D721Med (cell line): Measurements from ENCODE around the gene DNAJC17.

ENCODE experiments used
- DNase-seq: peaks from one replicate; pipeline ENCODE4 v3.0.0; 2011; ENCODE audit warnings: low spot score; ENCODE audit not compliant: insufficient read length
- FAIRE-seq: peaks from 2 replicates; lab custom pipeline; 2011; peaks lifted over from hg19 to GRCh38; lab: Jason Lieb, UNC
- TF ChIP-seq, protein P1 (sequence below): IDR thresholded peaks from 2 replicates; pipeline ENCODE4 v1.5.1; 2012; ENCODE audit warnings: mild to moderate bottlenecking, control low read depth; ENCODE audit not compliant: insufficient read depth; ENCODE audit errors: missing control alignments

DNAJC17 gene

DNA sequence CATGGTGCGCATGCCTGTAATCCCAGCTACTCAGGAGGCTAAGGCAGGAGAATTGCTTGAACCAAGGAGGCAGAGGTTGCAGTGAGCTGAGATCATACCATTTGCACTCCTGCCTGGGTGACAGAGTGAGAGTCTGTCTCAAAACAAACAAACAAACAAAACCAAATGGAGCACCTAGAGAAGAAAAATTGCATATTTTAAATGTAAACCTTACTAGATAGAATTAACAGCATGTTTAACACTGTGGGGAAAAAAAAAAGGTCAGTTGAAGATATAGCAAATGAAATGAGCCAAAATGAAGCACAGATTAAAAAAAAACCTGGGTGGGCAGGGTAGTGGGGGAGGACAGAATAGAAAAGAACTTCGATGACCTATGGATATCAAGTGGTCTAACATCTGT lies 13.9 kb upstream of the DNAJC17 start:
- no peak for DNase-seq
- TF ChIP-seq, protein P1, sequence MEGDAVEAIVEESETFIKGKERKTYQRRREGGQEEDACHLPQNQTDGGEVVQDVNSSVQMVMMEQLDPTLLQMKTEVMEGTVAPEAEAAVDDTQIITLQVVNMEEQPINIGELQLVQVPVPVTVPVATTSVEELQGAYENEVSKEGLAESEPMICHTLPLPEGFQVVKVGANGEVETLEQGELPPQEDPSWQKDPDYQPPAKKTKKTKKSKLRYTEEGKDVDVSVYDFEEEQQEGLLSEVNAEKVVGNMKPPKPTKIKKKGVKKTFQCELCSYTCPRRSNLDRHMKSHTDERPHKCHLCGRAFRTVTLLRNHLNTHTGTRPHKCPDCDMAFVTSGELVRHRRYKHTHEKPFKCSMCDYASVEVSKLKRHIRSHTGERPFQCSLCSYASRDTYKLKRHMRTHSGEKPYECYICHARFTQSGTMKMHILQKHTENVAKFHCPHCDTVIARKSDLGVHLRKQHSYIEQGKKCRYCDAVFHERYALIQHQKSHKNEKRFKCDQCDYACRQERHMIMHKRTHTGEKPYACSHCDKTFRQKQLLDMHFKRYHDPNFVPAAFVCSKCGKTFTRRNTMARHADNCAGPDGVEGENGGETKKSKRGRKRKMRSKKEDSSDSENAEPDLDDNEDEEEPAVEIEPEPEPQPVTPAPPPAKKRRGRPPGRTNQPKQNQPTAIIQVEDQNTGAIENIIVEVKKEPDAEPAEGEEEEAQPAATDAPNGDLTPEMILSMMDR, result no peak
- FAIRE-seq, result no peak

DNA sequence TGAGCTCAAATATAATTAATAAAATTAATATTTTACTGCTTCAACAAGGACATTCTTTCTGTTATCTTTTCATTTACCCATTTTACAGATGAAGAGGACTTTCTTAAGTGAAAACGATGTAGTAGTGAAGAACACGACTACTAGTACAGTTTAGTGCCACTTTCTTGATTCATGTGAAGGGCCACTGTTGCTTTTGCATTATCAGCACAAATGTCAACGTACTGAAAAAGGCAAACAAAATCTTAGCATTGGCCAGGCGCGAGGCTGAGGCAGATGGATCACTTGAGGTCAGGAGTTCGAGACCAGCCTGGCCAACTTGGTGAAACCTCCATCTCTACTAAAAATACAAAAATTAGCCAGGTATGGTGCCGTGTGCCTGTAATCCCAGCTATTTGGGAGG lies 11.8 kb upstream of the DNAJC17 start:
- FAIRE-seq (no peak), DNase-seq (no peak)

DNA sequence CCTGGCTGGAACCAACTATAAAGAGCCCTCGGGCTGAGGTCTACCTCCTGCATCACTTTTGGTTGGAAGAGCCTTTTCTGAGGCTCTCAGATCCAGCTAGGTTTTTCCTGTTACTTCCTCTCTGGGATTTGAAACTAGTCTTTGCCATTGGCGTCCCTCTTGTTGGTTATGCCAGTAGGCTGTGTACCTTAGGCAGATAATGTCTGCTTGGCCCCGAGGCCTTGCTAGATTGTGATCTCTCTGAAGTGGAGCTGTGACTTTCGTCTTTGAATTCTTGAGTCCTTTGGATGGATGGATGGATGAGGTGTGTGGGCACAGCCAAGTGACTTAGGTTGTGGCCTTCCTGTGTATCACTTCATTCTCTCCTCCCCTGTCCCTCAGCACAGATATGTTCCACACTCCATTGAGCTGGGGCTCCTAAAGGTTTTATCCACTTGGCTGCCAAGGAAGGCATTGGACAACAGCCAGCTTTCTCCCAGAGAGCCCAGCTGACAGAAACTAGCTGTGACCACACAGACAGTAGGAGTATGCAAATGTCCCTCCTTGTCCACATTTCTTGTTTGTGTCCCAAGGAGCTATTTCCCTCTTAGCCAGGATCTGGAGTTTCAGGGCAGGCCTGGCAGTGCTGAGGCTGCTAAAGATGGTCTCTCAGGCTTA lies 7.9 kb upstream of the DNAJC17 start:
- TF ChIP-seq, protein P1, result no peak
- DNase-seq (no peak), FAIRE-seq (no peak)

More for the DNA sequence above, 11.8 kb upstream of the DNAJC17 start:
- TF ChIP-seq, protein P1, result no peak

DNA sequence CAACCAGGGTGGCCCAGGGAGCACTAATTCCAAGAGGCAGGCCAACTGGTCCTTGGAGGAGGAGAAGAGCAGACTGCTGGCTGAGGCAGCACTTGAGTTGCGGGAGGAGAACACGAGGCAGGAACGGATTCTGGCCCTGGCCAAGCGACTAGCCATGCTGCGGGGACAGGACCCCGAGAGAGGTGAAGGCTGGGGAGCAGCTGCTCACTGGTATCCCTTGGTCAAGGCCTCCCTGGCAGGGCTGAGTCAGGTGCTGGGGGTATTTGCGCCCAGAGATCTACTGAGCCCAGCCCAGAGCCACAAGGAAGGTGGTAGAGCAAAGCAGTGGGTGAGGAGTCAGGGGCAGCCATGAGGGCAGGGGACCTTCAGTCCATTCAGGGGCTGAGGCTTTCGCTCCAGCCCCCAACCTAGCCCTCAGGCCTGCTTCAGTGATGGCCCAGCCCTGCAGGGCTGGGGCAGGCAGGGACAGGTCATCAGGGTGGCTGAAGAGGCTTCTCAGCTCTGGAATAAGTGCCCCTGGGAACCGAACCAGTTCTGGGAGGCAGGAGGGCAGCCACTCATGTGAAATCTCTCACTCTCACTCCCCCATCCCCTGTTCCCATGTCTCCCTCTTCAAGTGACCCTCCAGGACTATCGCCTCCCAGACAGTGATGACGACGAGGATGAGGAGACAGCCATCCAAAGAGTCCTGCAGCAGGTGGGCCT lies 5.6 kb upstream of the DNAJC17 start:
- TF ChIP-seq, protein P1, result no peak
- DNase-seq (no peak), FAIRE-seq (no peak)

DNA sequence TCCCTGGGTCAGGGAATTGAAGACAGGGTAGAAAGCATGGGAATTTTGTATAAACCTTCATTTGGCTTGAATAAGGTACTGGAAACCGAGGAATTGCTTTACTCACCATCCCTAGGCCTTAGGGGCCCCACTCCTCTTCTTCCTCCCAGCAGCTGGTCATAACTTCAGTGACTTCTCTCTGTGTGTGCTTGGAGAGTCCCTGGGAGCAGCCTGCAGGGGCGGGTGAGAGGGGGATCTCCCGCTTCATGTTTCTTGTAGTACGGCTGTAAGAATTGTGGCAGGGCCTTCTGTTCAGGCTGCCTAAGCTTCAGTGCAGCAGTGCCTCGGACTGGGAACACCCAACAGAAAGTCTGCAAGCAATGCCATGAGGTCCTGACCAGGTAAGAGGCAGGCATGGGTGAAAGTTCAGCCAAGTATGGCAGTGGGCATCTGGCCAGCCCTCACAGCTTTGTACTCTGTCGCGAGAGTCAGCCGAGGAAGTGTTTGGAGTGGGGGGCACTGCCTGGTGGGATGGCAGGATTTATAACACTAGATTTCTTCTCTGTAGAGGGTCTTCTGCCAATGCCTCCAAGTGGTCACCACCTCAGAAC lies 1.7 kb upstream of the DNAJC17 start:
- DNase-seq (no peak), FAIRE-seq (no peak)
- TF ChIP-seq, protein P1, result no peak

DNA sequence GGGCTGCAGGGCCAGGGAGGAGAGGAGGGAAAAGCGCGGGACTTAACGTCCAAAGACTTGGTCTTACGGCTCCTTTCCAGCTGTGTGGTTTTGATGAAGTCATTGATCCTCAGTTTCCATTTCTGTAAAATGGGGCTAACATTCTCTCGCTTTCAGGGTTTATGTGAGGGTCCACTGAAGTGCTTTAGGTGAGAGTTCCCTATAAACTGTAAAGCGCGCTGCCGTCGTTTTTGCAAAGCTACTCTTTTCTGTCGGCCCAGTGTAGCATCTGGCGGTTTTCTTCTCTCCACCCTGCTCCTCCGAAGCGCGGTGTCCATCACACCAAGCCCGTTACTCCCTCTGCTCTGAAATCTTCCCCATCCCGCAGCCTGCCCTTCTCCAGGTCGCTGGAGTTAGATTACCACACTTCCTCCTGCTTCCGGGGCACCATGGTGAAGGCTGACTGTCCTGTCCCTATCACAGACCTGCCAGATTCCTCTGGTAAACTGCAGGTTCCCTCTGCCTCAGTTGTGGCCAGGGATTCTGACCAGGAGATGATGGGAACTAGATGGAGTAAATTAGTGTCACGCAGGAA lies 702 bp upstream of the DNAJC17 start:
- no peak for FAIRE-seq
- TF ChIP-seq, protein P1, result no peak
- DNase-seq, result no peak
